Esophagus squamous epithelium (tissue), 4 donors: Measurements from ENCODE around the gene KRTAP2-4.

ENCODE experiments used
- POLR2A ChIP-seq, 4 donors: fragments of 450-650 bp; IDR thresholded peaks; one replicate each; pipeline ENCODE4 v1.6.1; 2017; ENCODE audit warnings: antibody characterized with exemption in 4 of 4, mild to moderate bottlenecking in 4 of 4, moderate library complexity in 3 of 4
- TF ChIP-seq, protein P1 (sequence below), 6 experiments: fragments of 450-650 bp in 4 of 6; fragments of 200-600 bp in 2 of 6; sonication (generic) in 2 of 6; IDR thresholded peaks; one replicate each; pipeline ENCODE4 v1.5.1; 2016 to 2019; ENCODE audit warnings: antibody characterized with exemption in 6 of 6, mild to moderate bottlenecking in 4 of 6, moderate library complexity in 4 of 6

DNA sequence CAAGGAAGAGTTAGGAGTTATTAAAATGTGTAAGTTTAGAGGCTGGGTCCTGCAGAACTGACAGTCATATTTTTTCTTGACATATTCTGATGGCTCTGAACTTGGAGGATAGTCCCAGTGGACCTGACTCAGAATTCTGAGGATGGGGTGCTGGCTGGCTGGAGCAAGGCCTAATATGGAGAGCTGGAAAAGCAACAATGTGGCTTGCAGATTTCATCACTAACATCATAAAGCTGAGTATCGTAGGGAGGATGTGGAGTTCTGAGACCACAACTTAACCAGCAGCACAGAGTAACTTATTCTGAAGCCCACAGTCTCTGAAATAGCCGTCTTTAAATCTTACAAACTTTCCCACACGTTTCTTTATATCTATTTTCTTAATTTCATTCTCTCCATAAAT lies 41.0 kb downstream of the KRTAP2-4 start:
- TF ChIP-seq POLR2A (IDR thresholded peaks at IDR 0.05), result no peak
- TF ChIP-seq, protein P1, sequence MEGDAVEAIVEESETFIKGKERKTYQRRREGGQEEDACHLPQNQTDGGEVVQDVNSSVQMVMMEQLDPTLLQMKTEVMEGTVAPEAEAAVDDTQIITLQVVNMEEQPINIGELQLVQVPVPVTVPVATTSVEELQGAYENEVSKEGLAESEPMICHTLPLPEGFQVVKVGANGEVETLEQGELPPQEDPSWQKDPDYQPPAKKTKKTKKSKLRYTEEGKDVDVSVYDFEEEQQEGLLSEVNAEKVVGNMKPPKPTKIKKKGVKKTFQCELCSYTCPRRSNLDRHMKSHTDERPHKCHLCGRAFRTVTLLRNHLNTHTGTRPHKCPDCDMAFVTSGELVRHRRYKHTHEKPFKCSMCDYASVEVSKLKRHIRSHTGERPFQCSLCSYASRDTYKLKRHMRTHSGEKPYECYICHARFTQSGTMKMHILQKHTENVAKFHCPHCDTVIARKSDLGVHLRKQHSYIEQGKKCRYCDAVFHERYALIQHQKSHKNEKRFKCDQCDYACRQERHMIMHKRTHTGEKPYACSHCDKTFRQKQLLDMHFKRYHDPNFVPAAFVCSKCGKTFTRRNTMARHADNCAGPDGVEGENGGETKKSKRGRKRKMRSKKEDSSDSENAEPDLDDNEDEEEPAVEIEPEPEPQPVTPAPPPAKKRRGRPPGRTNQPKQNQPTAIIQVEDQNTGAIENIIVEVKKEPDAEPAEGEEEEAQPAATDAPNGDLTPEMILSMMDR (IDR thresholded peaks at IDR 0.05), result no peak
